GM19372 (cell line): Measurements from ENCODE around the gene COL8A2.

Experiments used
- ATAC-seq: cut with Tn5 transposase; IDR thresholded peaks from one replicate; pipeline ENCODE4 v1.9.1; 2021; ENCODE audit warnings: mild to moderate bottlenecking, low read depth, moderate library complexity; ENCODE audit not compliant: unreplicated experiment

The COL8A2 gene

GRCh38 chr1:36076979-36077573 is 47.9 kb downstream of the COL8A2 start:
- ATAC-seq, result no peak

GRCh38 chr1:36070349-36070748 is 54.7 kb downstream of the COL8A2 start:
- ATAC-seq, result no peak

DNA sequence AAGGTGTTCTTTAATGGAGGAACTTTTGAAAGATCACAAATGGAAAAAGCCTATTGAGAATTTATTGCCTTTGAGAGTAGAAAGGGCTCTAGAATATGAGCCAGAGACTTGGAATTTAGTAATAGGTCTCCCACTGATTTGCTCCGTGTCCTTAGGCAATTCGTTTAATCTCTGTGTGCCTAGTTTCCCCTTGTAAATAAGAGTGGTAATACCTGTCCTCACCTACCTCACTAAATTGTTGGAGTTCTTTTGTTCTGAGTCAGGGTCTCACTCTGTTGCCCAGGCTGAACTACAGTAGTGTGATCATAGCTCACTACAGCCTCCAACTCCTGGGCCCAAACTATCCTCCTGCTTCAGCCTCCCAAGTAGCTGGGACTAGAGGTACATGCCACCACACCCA is 56.2 kb downstream of the COL8A2 start:
- ATAC-seq, result no peak

DNA sequence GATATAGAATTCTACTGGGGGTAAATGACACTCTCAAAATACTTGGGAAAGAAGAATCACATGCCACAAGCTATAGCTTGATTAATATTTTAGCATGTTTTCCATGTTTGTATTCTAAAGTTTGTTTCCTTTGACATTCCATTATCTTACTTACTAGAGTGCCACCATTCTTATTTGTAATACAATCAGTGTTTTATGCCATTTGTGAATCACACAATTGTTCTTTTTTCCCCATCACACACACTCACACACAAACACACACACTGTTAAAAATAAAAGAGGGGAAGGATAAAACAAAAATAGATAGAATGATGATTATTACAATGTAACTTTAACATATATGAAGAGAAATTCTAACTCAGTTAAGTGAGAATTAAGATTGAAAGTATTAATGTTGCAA is 57.2 kb downstream of the COL8A2 start:
- no peak for ATAC-seq

- ATAC-seq, result no peak
These were observed 62.7 kb downstream of the COL8A2 start for GRCh38 chr1:36062315-36062714.

DNA sequence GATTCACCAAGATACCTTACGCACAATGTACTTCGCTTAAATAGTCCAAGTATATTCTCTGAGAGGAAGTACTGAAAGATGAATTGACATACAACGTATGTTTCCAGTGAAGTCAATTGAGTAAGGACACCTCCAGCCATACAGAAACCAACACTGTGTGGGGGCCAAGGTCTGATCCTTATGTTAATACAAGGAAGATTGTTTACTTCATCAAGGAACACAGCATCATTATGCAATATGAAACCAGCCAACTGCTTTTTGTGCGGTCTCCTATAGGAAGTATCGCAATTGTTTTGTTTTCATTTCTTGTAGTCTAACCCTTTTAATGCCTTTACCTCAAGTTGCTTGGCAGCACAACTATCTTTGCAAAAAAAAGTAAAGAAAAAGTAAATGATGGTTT is 69.3 kb downstream of the COL8A2 start:
- ATAC-seq, result no peak

DNA sequence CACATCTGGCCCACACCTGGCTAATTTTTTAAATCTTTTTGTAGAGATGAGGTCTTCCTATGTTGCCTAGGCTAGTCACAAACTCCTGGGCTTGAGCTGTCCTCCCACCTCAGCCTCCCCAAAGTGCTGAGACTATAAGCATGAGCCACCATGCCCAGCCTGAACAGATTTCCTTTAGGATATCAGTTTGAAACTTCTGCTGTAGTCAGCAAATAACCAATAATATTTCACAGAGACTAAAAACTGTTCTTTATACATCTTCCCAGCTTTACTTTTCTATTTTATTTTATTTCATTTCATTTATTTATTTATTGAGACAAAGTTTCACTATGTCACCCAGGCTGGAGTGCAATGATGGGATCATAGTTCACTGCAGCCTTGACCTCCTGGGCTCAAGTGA is 71.0 kb downstream of the COL8A2 start:
- no peak for ATAC-seq

- ATAC-seq, result no peak
These were observed 73.2 kb downstream of the COL8A2 start for GRCh38 chr1:36051821-36052220.
